SK-N-MC (cell line): ENCODE data around the gene DYNLRB1.

Experiments
- EZH2 ChIP-seq: fragments of 200-600 bp; sonication (generic); IDR thresholded peaks from one replicate; pipeline ENCODE4 v1.6.1; 2017; ENCODE audit warnings: antibody characterized with exemption
- FOXP2 ChIP-seq: optimal IDR thresholded peaks from 2 replicates; pipeline ENCODE3; 2011; ENCODE audit warnings: mild to moderate bottlenecking, moderate library complexity; ENCODE audit not compliant: insufficient read depth; ENCODE audit errors: extremely low read length, control extremely low read depth
- POLR2AphosphoS5 ChIP-seq: IDR thresholded peaks from 2 replicates; pipeline ENCODE4 v1.6.1; 2012; ENCODE audit warnings: mild to moderate bottlenecking, low read depth, low read length, borderline replicate concordance

DNA sequence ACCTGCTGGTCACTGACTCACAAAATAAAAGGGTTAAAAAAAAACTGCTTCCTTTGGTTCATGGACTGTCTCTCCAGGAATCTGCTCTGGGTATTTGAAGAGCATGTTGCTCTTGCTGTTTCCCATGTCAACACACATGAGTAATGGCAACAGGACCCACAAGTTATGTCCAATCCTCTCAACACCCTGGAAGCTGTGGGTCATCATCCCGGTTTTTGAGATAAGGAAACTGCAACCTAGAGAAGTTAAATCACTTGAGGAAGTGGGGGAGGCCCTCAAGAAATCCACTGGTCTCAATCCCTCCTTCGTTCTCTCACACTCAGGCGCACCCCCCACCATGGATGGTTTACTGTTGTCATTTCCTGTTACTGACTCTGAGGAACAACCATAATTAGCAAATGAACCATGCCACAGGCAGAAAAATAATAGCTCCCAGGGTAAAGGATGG, 54.7 kb downstream of the DYNLRB1 start:
- TF ChIP-seq POLR2AphosphoS5, result no peak
- TF ChIP-seq EZH2, result no peak
- TF ChIP-seq FOXP2, result no peak
